ENCODE data around the gene BRINP3.

- TF ChIP-seq CTCF (conservative IDR thresholded peaks at IDR 0.05; ENCODE audit: low read depth, low read length) (no peak), EZH2 (IDR thresholded peaks at IDR 0.05; ENCODE audit: low read length, unreplicated experiment) (no peak)
Observed at GRCh38 chr1:190377991-190378390, 99.7 kb downstream of the BRINP3 start.

All from PC-3 (cell line).